SK-N-MC (cell line): ENCODE measurements around the gene PLXNB2.
A peak's percentile ranks its signal among the peaks of the same experiment; 100 is the strongest.

Experiments used
- DNase-seq: peaks from one replicate; pipeline ENCODE4 v3.0.0-alpha.2; 2011; ENCODE audit warnings: low read depth, low spot score
- H3K27ac ChIP-seq: fragments of 200-600 bp; sonication (generic); 2 replicates; pipeline ENCODE4 v1.5.1; 2016; ENCODE audit warnings: mixed run types
- H3K36me3 ChIP-seq: fragments of 200-600 bp; sonication (generic); 2 replicates; pipeline ENCODE4 v1.6.1; 2017; ENCODE audit warnings: antibody characterized with exemption, low read length, mixed read lengths; ENCODE audit not compliant: insufficient read depth
- H3K4me3 ChIP-seq: fragments of 200-600 bp; sonication (generic); 2 replicates; pipeline ENCODE4 v1.5.1; 2016
- H3K9ac ChIP-seq: fragments of 200-600 bp; sonication (generic); 2 replicates; pipeline ENCODE4 v1.8.0; 2017; ENCODE audit warnings: mixed run types, mixed read lengths; ENCODE audit not compliant: insufficient read length
- H3K9me3 ChIP-seq: fragments of 200-600 bp; sonication (generic); 2 replicates; pipeline ENCODE4 v1.6.1; 2017; ENCODE audit warnings: low read depth, mild to moderate bottlenecking, antibody characterized with exemption, low read length, moderate library complexity, mixed read lengths
- EZH2 ChIP-seq: fragments of 200-600 bp; sonication (generic); IDR thresholded peaks from one replicate; pipeline ENCODE4 v1.6.1; 2017; ENCODE audit warnings: antibody characterized with exemption
- FOXP2 ChIP-seq: optimal IDR thresholded peaks from 2 replicates; pipeline ENCODE3; 2011; ENCODE audit warnings: mild to moderate bottlenecking, moderate library complexity; ENCODE audit not compliant: insufficient read depth; ENCODE audit errors: extremely low read length, control extremely low read depth
- POLR2AphosphoS5 ChIP-seq: IDR thresholded peaks from 2 replicates; pipeline ENCODE4 v1.6.1; 2012; ENCODE audit warnings: mild to moderate bottlenecking, low read depth, low read length, borderline replicate concordance

PLXNB2 gene

DNA sequence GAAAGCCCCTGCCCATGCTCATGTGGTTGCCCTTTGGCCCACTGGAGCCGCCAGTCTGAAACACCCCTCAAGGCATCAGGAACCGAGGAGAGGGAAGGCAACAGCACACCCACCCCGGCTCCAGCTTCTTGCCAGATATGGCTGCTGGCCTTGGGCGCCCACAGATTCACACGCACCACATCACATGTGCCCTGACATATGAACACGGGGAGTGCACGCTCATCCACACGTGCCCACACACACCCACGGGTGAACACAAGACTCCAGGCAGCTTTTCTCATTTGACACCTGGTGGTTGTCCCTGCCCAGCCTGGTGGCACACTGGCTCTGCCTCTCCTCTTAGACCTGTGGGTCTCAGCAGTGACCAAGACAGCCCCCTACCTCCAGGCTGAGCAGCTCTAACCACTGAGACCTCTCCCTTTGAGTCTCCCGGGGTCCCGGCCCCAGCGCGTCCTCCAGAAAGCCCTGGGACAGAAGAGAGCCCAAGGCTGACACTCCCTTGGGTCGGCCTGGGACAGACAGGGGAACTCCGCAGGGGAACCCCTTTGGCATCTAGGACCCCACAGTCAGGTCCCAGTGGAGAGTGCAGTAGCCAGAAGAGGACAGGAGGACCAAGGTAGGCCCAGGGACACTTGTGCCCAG lies 43.2 kb downstream of the PLXNB2 start:
- Histone ChIP-seq H3K9me3 (no peaks in the 10 kb centered on the region), H3K9ac (no peak overlapping the region), H3K36me3 (no peaks in the 10 kb centered on the region), H3K27ac (no peak overlapping the region), H3K4me3 (no peak overlapping the region)
- no peak for TF ChIP-seq FOXP2
- no peak for TF ChIP-seq POLR2AphosphoS5
- TF ChIP-seq EZH2 = no peak
- no peak for DNase-seq

GRCh38 chr22:50262973-50263617 lies 44.4 kb downstream of the PLXNB2 start:
- Histone ChIP-seq H3K27ac (no peak overlapping the region), H3K9ac (no peak overlapping the region), H3K36me3 (no peaks in the 10 kb centered on the region), H3K9me3 (no peaks in the 10 kb centered on the region), H3K4me3 (no peak overlapping the region)
- TF ChIP-seq POLR2AphosphoS5 = no peak
- no peak for TF ChIP-seq FOXP2
- TF ChIP-seq EZH2 = no peak
- DNase-seq = no peak

DNA sequence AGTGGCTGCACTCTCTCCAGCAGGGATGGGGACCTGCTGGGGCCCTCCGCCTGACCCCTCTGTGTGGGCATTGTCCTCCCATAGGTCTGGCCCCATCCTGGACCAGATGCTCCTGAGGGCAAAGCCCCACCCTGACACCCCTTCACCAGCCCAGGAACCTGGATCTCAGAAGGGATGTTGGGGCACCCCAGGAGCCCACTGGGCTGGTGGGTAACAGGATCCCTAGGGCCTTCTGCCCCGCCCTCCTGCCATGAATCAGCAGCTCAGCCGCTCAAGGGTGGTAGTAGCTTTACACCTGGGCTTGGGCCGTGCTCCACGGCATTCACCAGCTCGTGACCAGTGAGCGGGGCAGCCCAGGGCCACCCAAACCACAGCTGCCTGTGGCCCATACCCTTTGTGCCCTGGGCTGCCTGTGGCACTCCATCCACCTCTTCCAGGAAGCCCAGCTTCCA lies 45.0 kb downstream of the PLXNB2 start:
- no peak for DNase-seq
- Histone ChIP-seq H3K9me3 (no peaks in the 10 kb centered on the region), H3K4me3 (no peak overlapping the region), H3K9ac (no peak overlapping the region), H3K36me3 (no peaks in the 10 kb centered on the region), H3K27ac (no peak overlapping the region)
- TF ChIP-seq EZH2 = no peak
- no peak for TF ChIP-seq FOXP2
- TF ChIP-seq POLR2AphosphoS5 = no peak

- H3K9ac ChIP-seq = peak within 1 kb of the TSS; percentile 69
- no peak for DNase-seq
- H3K4me3 ChIP-seq = peak within 1 kb of the TSS; percentile 83
- no peaks in the 10 kb centered on the region for H3K36me3 ChIP-seq
- no peak within 1 kb of the TSS for H3K27ac ChIP-seq
- no peak for TF ChIP-seq FOXP2
- no peak for TF ChIP-seq POLR2AphosphoS5
- TF ChIP-seq EZH2 = no peak
- H3K9me3 ChIP-seq = no peaks in the 10 kb centered on the region
These were observed 45.6 kb downstream of the PLXNB2 start, which contains the start of gene MAPK12 for GRCh38 chr22:50261615-50262459. Gene MAPK12, minus strand, starts transcription at chr22:50261683. Its CDS starts 174 bp downstream, at chr22:50261509.

GRCh38 chr22:50260801-50261614 lies 46.4 kb downstream of the PLXNB2 start:
- H3K36me3 ChIP-seq = no peaks in the 10 kb centered on the region
- no peak for DNase-seq
- no peak for TF ChIP-seq EZH2
- TF ChIP-seq FOXP2 = no peak
- peak; percentile 59 for TF ChIP-seq POLR2AphosphoS5
- H3K27ac ChIP-seq = no peak overlapping the region
- H3K9me3 ChIP-seq = no peaks in the 10 kb centered on the region
- H3K4me3 ChIP-seq = peak overlapping the region; percentile 83
- H3K9ac ChIP-seq = peak overlapping the region; percentile 69

DNA sequence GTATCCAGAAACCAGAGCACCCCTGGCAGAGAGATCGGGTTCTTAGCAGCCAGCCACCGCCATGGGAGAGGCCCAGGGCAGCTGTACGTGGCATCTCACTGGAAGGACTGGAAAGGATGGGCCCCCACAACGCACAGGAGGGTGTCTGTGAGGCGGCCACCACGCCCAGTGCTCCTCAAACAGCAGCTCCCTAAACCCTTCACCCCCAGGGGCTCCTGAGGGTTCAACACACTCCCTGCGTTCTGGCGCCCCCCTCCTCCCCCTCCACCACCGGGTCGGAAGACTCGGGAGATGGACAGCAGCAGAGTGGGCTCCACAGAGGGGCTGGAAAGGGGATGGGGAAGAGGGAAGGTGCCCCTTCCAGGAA lies 47.0 kb downstream of the PLXNB2 start:
- Histone ChIP-seq H3K4me3 (peak overlapping the region; percentile 83), H3K27ac (no peak overlapping the region), H3K36me3 (no peaks in the 10 kb centered on the region), H3K9ac (peak overlapping the region; percentile 69), H3K9me3 (no peaks in the 10 kb centered on the region)
- TF ChIP-seq FOXP2 (no peak), EZH2 (no peak), POLR2AphosphoS5 (no peak)
- DNase-seq = no peak

DNA sequence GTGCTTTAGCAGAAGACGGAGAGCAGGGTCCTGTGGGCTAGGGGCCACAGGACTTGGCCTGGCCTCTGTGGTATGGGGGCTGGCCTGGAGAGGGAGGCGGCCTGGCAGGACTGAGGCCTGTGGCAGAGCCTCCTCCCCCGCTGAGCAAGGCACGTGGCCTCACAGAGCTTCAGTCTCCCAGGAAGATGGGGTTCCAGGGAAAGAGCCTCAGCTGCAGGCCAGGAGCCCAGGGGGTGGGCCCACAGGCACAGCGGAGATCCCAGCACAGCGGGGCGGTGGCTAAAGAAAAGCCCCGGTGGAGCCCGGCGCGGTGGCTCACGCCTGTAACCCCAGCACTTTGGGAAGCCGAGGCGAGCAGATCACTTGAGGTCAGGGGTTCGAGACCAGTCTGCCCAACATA lies 48.1 kb downstream of the PLXNB2 start:
- Histone ChIP-seq H3K36me3 (no peaks in the 10 kb centered on the region), H3K27ac (no peak overlapping the region), H3K9ac (no peak overlapping the region), H3K9me3 (no peaks in the 10 kb centered on the region), H3K4me3 (no peak overlapping the region)
- TF ChIP-seq FOXP2 = no peak
- no peak for TF ChIP-seq EZH2
- TF ChIP-seq POLR2AphosphoS5 = no peak
- DNase-seq = no peak
